ENCODE data around the gene FETUB. TPM values are rescaled to one million over a fixed set of nuclear protein-coding genes. Genes with fewer than 3 reads are reported as not detected.
"Not testable (repeated sequence)": the region's sequence is repeated elsewhere in the genome, so short reads cannot be mapped to it uniquely, and the experiment has no call there.

Gene FETUB
- total RNA-seq, 1 experiment from 2014 or later: not detected

DNA sequence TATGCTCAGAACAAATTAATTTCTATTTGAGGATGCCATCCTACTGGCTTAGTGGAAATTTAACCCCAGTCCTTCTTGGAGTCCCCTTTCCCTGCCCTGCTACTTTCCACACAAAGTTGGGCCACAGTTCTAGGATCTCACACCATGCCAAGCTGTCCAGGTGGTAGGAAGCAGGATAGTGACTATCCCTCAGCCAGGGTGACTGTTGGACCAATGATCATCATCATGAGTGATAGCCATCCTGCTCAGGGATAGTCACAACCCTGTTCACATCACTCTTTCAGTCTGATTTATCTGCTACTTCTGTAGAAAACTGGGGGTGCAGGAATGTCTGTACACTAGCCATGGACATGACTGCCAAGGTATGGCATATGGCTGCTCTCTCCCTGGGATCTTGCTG is 38.4 kb downstream of the FETUB start:
- no peak for DNase-seq (ENCODE audit: low read depth)

DNA sequence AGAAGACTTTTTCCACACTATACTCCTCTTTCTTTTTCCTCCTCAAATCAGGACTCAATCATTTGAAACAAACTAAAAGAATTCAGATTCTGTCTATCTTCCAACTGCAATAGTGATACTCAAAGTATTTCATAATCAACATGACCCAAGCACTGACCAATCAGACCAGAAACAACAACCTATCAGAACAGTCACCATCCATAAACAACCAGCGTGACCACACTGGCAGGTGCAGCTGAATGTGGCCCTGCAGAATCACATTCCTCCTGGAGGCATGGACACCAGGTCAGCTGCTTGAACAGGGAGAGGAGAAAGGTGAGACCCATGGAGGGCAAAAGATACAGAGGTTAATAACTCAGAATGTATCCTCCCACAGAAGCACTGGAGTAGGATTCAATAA is 39.0 kb downstream of the FETUB start:
- no peak for DNase-seq (ENCODE audit: low read depth)

DNA sequence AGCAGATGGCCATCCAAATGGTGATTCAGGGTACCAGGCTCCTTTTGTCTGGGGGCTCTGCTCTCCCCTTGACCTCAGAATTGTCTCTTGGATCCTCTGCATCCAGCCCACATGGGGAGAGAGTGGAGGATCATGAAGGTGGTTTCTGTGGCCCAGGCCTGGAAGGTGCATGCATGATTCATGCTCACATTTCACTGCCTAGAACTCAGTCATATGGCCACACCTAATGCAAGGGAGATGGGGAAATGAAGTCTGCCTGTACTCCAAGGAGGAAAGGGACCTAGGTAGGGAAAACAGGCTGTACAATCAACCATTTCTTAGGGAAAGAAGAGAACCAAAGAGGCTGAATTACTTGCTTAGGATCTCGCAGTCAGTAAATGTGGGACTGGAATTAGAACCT is 40.7 kb downstream of the FETUB start:
- DNase-seq (ENCODE audit: low read depth): no peak

DNA sequence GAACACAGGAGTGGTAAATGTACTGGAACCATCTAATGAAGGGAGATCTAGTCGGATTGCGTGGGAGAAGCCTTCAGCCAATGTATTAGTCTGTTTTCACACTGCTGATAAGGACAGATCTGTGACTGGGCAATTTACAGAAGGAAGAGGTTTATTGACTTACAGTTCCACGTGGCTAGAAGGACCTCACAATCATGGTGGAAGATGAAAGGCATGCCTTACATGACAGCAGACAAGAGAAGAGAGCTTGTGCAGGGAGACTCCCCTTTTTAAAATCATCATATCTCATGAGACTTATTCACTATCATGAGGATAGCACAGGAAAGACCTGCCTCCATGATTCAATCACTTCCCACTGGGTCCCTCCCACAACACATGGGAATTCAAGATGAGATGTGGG is 42.6 kb downstream of the FETUB start:
- DNase-seq (ENCODE audit: low read depth): no peak

DNA sequence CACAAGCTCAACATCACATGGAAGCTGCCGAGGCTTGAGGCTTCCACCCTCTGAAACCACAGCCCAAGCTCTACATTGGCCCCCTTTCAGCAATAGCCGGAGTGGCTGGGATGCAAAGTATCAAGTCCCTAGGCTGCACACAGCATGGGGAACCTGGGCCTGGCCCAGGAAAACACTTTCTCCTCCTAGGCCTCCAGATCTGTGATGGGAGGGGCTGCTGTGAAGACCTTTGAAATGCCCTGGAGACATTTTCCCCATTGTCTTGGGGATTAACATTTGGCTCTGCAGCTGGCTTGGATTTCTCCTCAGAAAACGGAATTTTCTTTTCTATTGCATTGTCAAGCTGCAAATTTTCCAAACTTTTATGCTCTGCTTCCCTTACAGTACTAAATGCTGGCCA is 43.8 kb downstream of the FETUB start:
- no peak for DNase-seq (ENCODE audit: low read depth)

DNA sequence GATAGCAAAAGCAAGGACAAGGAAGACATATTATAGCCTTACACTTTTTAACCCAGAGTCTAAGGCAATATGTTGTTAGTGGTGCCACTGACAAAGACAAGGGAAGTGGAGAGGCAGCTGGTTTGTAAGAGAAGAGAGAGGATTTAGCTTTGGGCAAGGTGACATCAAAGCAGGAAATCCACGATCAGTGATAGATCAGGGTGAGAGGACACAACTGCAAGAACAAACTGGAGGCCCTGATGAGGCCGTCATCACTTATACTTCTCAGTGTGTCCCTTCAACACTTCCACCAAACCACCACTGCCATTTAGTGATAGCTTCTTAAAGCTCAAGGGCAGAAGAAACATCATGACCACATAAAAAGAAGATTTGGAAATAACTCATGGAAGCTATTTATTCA is 46.3 kb downstream of the FETUB start:
- not testable (repeated sequence) for DNase-seq (ENCODE audit: low read depth)

DNA sequence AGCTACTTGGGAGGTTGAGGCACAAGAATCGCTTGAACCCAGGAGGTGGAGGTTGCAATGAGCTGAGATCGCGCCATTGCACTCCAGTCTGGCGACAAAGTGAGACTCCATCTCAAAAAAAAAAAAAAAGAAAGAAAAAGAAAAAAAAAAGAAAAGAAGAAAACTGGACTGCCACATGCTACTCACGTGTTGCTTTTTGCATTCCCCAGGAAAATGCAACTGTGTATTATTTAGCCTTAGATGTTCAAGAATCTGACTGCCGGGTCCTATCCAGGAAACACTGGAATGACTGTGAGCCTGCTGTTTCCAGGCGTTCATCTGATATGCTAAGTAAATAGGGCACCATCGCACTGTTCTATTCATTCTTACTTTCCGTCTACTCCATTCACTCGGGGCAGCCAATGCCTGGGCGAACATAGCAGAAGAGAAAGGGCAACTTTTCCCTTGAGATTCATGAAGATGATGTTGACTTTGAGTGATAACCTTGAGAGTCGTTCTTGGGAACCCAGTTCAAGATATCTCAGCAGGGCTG is 47.0 kb downstream of the FETUB start:
- no peak for DNase-seq (ENCODE audit: low read depth)

DNA sequence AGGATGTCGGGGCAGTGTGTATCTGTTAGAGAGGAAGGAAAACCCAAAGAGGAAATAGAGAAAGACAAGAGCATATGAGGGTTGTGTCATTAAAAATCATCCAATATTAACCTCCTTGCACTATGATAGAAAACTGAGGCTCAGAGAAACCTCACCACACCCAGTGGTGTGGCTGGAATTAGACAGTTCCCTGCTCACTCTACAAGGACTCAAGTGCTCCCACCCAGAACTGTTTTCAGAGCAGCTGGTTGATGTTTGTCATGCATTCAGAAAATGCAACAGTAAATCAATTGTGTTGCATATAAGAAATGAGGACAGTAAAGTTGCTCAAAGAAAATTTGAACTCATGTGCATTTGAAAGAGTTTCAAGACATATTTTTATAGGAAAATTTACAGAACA is 50.1 kb downstream of the FETUB start:
- DNase-seq (ENCODE audit: low read depth): not testable (repeated sequence)

DNA sequence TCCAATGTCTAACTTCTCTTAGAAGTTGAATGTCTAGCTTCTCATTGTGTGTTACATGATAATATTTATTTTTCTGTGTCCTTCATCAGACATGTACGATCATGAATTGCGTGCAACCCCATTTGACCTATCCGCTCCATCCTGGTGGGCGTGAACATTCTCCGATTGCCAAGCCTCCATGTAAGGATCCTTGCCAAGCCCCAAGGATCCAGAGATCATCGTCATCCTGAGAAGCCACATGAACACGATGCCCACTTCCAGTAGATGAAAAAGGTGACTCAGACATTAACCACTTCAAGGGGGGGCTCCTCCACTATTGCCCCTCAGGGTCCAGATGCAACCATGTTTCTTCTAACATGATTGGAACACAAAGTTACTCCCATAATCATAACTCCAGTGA is 51.5 kb downstream of the FETUB start:
- DNase-seq (ENCODE audit: low read depth): peak; percentile 9

DNA sequence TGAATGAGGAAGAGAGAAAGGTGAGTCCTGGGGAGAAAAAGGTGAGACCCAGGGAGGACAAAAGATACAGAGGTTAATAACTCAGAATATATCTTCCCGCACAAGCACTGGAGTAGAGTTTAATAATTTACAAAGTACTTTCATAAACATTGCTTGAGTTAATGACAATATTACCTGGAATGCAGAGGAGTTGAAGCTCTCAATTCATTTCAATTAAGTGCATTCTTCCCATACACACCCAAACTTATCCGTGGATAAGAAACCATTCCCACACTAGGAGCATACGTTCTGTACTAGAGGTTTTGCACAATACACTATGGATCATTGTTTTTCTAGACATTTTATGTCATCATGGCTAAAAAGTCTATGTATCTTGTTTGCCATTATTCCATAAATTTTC is 53.6 kb downstream of the FETUB start:
- DNase-seq (ENCODE audit: low read depth): no peak

DNA sequence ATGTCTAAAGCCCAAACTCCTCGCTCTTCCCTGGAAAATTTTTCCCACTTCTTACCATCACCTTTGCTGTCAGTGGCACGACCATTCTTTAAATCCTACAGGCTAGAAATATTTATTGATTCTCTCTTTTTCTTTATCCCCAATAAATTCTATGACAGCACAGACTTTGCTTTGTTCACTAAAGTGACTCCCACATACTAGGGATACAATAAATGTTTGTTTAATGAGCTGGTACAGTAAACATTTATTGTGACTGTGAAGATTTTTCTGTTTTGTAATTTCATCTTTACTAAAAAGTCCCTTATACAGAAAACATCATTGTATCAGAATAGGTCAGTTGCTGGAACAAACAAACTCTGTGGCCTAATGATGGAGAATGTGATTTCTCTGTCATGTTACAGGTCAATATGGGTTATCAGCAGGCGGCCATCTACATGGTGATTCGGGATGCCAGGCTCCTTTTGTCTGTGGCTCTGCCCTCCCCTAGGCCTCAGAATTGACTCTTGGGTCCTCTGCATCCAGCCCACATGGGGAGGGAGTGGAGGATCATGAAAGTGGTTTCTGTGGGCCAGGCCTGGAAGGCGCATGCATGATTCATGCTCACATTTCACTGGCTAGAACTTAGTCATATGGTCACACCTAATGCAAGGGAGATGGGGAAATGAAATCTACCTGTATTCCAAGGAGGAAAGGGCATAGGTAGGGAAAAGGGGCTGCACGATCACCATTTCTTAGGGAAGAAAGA is 54.3 kb downstream of the FETUB start:
- no peak for DNase-seq (ENCODE audit: low read depth)

DNA sequence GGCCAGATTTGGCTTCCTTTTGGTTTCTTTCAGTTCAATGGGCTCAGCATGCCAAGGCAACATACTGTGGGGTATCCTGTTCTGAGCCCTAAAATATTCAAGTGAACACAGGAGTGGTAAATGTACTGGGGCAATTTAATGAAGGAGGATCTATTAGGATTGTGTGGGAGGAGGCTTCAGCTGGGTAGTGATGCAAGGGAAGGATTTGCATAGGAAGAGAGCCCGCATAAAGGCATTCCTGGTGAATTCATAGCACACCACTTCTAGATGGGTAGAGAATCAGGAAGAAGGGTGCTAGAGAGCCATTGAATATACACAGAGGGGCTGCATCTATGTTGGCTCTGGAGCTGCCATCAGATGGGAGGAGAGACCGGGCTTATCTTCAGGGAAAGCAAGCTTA is 56.3 kb downstream of the FETUB start:
- no peak for DNase-seq (ENCODE audit: low read depth)

DNA sequence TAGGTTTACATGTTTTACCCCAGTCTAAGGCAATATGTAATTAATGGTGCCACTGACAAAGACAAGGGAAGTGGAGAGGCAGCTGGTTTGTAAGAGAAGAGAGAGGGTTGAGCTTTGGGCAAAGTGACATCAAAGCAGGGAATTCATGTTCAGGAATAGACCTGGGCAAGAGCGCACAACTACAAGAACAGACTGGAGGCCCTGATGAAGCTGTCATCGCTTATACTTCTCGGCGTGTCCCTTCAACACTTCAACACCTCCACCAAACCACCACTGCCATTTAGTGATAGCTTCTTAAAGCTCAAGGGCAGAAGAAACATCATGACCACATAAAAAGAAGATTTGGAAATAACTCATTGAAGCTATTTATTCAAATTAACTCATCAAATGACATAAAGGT is 57.3 kb downstream of the FETUB start:
- DNase-seq (ENCODE audit: low read depth): no peak

DNA sequence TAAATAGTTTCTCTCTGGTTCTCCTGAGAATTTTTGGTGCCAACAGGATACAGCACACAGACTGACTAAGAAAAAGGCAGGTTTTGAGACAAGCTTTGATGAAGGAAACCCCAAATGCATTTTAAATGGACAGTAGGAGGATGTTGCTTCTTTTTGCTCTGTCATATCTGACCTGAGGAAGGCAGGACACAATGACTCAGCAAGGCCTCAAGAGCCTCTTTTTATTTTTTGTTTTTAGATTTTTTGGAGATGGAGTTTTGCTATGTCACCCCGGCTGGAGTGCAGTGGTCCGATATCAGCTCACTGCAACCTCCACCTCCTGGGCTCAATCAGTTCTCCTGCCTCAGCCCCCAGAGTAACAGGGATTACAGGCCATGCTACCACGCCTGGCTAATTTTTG is 60.1 kb downstream of the FETUB start:
- no peak for DNase-seq (ENCODE audit: low read depth)

DNA sequence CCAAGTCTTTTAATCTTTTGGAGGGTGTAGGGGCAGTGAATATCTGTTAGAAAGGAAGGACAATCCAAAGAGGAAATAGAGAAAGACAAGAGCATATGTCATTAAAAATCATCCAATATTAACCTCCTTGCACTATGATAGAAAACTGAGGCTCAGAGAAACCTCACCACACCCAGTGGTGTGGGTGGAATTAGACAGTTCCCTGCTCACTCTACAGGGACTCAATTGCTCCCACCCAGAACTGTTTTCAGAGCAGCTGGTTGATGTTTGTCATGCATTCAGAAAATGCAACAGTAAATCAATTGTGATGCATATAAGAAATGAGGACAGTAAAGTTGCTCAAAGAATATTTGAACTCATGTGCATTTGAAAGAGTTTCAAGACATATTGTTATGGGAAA is 62.3 kb downstream of the FETUB start:
- DNase-seq (ENCODE audit: low read depth): not testable (repeated sequence)

Other genes starting within 250 kb of the FETUB start
- gene CRYGS, start 96.0 kb upstream of the FETUB start, total RNA-seq (2014; rRNA removed; shearing (Covaris generic)): 0.47 and 0.57 TPM in 2 replicates
- gene TBCCD1, start 73.1 kb upstream of the FETUB start, total RNA-seq (2014; rRNA removed; shearing (Covaris generic)): 24.1 and 28.6 TPM in 2 replicates
- 182 and 237 TPM in 2 replicates for gene DNAJB11, start 69.7 kb upstream of the FETUB start, total RNA-seq (2014; rRNA removed; shearing (Covaris generic))
- not detected in 2 replicates for gene AHSG, start 27.3 kb upstream of the FETUB start, total RNA-seq (2014; rRNA removed; shearing (Covaris generic))
- not detected in 2 replicates for gene HRG, start 25.6 kb downstream of the FETUB start, total RNA-seq (2014; rRNA removed; shearing (Covaris generic))
- not detected in 2 replicates for gene KNG1, start 77.0 kb downstream of the FETUB start, total RNA-seq (2014; rRNA removed; shearing (Covaris generic))
- 508 and 726 TPM in 2 replicates for gene EIF4A2, start 143.2 kb downstream of the FETUB start, total RNA-seq (2014; rRNA removed; shearing (Covaris generic))
- 113 and 141 TPM in 2 replicates for gene RFC4, start 166.1 kb downstream of the FETUB start, total RNA-seq (2014; rRNA removed; shearing (Covaris generic))
- not detected in 2 replicates for gene ADIPOQ, start 202.3 kb downstream of the FETUB start, total RNA-seq (2014; rRNA removed; shearing (Covaris generic))

Measured in M059J (cell line).